GM12874 (cell line): ENCODE results near the gene ACOT9.

Source experiments
- TF ChIP-seq, protein P1 (sequence below): IDR thresholded peaks from 2 replicates; pipeline ENCODE4 v1.5.1; 2011; ENCODE audit warnings: low read depth, mild to moderate bottlenecking, control low read depth, low read length, moderate library complexity; ENCODE audit not compliant: insufficient read depth

The ACOT9 gene

DNA sequence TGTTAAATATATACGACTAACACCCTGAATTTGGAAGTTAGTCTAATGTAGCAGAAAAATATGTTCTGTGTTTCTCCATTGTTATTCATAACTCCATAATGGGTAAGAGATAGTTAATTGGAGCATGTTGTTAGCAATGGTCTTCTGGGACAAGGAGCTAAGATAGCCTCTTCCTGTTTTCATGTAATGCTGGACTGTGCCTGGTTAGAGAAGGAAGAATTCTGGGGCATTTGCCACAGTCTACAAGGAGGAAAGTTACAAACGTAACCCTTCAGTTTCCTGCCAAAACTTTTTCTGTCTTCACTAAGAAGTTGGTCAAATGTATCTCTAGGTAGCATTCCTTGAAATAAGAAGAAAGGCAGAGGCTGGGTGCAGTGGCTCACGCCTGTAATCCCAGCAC lies 70.0 kb downstream of the ACOT9 start:
- TF ChIP-seq, protein P1, sequence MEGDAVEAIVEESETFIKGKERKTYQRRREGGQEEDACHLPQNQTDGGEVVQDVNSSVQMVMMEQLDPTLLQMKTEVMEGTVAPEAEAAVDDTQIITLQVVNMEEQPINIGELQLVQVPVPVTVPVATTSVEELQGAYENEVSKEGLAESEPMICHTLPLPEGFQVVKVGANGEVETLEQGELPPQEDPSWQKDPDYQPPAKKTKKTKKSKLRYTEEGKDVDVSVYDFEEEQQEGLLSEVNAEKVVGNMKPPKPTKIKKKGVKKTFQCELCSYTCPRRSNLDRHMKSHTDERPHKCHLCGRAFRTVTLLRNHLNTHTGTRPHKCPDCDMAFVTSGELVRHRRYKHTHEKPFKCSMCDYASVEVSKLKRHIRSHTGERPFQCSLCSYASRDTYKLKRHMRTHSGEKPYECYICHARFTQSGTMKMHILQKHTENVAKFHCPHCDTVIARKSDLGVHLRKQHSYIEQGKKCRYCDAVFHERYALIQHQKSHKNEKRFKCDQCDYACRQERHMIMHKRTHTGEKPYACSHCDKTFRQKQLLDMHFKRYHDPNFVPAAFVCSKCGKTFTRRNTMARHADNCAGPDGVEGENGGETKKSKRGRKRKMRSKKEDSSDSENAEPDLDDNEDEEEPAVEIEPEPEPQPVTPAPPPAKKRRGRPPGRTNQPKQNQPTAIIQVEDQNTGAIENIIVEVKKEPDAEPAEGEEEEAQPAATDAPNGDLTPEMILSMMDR: no peak

DNA sequence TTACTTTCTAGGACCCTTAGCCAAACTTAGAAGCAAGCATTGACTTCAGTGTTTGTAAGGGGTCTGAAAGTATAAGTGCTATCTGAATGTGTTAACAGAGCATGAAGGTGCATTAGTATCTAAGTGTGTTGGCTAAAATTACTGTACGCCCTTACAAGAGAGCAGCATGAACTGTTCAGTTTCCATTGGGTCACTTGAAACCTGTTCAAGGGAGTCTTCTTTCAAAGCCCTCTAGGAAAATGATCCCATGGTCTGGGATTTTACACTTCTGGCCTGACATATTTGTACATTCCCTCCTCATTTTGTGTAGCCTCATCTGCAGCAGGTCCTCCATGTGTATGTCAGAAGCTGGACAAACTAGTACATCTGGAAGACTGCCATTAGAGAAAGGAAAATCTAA lies 72.5 kb downstream of the ACOT9 start:
- TF ChIP-seq, protein P1: no peak

DNA sequence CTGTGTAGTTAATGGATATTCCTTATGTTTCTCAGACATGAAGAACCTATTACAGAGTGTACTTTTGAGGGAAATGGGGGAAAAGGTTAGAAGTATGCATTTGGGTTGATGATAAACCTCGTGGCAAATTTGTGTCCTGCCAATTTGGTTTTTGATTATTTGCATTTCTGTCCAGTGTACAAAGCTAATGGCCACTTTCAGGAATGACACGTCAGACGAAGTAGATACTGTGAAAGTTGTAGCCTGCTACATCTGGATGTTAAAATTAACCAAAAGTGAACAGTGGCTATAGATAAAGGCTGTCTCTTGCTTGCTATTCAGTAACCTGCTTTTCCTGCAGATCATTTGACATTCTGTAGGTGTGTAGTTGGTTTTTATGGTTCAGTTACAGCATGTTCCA lies 74.7 kb downstream of the ACOT9 start:
- TF ChIP-seq, protein P1: no peak

DNA sequence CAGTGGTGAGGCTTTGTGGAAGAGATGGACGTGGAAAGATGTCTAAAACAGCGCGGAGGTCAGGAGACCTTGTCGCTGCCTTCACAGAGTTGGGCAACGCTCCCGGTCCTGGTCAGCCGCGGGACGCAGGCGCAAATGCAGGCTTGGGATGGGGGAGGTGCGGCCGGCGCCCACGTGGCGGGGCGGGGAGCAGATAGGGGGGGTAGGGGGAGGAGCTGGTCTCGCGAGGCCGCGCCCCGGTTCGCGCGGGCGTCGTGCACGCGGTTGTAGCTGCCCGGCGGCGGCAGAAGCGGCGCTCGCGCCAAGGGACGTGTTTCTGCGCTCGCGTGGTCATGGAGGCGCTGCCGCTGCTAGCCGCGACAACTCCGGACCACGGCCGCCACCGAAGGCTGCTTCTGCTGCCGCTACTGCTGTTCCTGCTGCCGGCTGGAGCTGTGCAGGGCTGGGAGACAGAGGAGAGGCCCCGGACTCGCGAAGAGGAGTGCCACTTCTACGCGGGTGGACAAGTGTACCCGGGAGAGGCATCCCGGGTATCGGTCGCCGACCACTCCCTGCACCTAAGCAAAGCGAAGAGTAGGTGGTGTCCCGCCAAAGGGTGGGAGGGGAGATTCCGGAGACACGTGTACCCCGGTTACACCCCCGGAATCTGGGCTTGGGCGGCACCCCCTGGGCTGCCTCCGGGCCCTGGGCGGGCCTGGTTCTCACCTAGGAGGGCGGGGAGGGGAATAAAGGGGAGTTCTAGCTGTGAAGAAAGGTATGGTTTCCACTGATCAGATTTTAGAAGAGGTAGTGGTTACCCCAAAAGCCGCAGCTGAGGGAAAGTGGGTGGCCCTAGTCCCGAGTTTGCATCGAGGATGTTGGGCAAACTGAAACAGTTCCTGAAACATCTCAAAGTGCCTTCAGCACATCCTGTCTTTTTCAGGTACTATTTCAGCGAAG lies 75.6 kb downstream of the ACOT9 start, which contains the start of gene PRDX4:
Gene PRDX4 (plus strand): TSS at position 255 of the 939 bp plus-strand sequence. CDS start 78 bp downstream, at position 333.
- TF ChIP-seq, protein P1: no peak

DNA sequence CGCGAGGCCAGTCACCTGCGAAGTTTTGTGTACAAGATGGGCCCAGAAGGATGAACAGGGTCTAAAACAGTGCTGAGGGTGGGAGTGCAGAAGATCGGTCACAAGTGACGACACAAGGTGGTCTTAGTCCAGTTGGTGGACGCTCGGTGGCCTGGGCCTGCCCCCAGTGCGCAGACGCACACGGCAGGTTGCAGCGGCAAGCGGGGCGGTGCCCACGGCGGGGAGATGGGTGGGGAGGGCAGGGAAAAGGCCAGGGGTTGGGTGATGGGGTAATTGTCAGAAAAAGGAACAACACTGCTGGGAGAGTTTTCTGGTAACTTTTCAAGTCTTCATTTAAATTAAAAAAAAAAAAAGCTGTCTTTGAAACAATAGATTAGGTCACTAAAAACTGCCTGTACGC lies 76.8 kb downstream of the ACOT9 start:
- TF ChIP-seq, protein P1: no peak

DNA sequence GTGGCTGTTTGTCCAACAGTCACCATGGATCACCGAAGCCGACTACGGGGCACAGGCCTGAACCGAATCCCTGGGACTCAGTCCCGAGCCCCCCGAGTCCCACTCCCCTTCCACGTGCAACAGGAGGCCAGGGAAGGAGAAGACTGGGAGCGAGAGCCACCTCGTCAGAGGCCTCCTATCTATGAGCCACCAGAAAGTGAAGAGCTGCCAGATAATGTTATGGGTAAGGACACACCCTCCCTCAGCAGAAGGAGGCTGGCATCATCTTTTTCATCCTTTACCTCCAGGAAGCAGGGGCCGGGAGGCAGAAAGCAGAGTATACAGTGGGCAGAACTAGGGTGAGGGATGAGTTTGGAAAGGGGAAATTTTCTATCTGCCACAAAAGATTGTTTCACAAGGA lies 78.6 kb downstream of the ACOT9 start:
- TF ChIP-seq, protein P1: no peak

DNA sequence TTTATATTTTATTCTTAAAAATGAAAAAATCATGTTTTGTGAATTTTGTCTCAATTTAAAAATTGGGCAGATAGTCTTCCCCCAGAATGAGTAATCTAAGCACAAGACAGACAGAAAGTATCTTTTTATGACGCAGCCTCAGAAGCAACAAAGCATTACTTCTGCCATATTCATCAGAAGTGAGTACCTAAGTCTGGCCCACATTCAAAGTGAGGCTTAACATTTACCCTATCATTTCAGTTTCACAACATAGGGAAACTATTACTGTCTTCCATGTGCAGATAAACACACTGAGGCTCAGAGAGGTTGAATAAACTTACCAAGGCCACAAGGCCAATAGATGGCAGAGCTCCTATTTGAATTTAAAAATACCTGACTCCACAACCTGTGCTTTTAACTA lies 80.2 kb downstream of the ACOT9 start:
- TF ChIP-seq, protein P1: no peak
